Coronary artery (tissue), 2 donors: ENCODE data around the gene RHBDD3.

Experiments
- DNase-seq: peaks from one replicate; pipeline ENCODE4 v3.0.0-alpha.2; 2017; ENCODE audit warnings: low spot score
- H3K27ac ChIP-seq, 2 donors: fragments of 200-600 bp; sonication (generic); one replicate each; pipeline ENCODE4 v1.5.1; 2016 to 2019
- H3K4me3 ChIP-seq: fragments of 200-600 bp; sonication (generic); 2 replicates; pipeline ENCODE4 v1.5.1; 2016; ENCODE audit warnings: mild to moderate bottlenecking, moderate library complexity
- TF ChIP-seq, protein P1 (sequence below): fragments of 200-600 bp; sonication (generic); IDR thresholded peaks from one replicate; pipeline ENCODE4 v1.5.1; 2019; ENCODE audit warnings: antibody characterized with exemption

RHBDD3 gene

DNA sequence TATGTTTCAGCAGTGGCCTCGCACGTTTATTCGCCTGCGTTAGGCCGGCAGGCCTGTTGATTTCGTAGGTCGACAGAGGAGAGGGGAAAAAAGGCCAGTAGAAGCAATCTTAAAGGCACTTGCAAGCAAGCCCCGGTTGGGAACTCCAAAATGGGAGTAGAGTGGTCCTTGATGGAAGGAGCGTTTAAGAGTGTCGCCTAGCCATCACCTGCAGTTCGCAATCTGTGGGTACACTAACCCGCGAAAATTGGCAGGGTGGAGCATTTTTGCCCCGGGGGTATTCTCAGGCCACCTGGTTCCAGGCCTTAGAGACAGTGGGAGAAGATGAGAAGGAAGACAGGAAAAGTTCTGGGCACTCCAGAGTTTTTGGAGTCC lies 1.4 kb upstream of the RHBDD3 start:
- no peak for DNase-seq
- peak overlapping the region; percentile 97 to 98 for H3K27ac ChIP-seq
- TF ChIP-seq, protein P1, sequence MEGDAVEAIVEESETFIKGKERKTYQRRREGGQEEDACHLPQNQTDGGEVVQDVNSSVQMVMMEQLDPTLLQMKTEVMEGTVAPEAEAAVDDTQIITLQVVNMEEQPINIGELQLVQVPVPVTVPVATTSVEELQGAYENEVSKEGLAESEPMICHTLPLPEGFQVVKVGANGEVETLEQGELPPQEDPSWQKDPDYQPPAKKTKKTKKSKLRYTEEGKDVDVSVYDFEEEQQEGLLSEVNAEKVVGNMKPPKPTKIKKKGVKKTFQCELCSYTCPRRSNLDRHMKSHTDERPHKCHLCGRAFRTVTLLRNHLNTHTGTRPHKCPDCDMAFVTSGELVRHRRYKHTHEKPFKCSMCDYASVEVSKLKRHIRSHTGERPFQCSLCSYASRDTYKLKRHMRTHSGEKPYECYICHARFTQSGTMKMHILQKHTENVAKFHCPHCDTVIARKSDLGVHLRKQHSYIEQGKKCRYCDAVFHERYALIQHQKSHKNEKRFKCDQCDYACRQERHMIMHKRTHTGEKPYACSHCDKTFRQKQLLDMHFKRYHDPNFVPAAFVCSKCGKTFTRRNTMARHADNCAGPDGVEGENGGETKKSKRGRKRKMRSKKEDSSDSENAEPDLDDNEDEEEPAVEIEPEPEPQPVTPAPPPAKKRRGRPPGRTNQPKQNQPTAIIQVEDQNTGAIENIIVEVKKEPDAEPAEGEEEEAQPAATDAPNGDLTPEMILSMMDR, result no peak
- peak overlapping the region; percentile 84 for H3K4me3 ChIP-seq

- no peak for DNase-seq
- Histone ChIP-seq H3K27ac (peak overlapping the region; percentile 97 to 98), H3K4me3 (peak overlapping the region; percentile 84)
- TF ChIP-seq, protein P1, result no peak
These were observed 889 bp upstream of the RHBDD3 start for GRCh38 chr22:29268511-29269229.

GRCh38 chr22:29267462-29267857 lies 321 bp downstream of the RHBDD3 start:
- H3K27ac ChIP-seq, result peak overlapping the region; percentile 97 to 98
- peak overlapping the region; percentile 84 for H3K4me3 ChIP-seq
- DNase-seq, result no peak
- TF ChIP-seq, protein P1, result no peak

DNA sequence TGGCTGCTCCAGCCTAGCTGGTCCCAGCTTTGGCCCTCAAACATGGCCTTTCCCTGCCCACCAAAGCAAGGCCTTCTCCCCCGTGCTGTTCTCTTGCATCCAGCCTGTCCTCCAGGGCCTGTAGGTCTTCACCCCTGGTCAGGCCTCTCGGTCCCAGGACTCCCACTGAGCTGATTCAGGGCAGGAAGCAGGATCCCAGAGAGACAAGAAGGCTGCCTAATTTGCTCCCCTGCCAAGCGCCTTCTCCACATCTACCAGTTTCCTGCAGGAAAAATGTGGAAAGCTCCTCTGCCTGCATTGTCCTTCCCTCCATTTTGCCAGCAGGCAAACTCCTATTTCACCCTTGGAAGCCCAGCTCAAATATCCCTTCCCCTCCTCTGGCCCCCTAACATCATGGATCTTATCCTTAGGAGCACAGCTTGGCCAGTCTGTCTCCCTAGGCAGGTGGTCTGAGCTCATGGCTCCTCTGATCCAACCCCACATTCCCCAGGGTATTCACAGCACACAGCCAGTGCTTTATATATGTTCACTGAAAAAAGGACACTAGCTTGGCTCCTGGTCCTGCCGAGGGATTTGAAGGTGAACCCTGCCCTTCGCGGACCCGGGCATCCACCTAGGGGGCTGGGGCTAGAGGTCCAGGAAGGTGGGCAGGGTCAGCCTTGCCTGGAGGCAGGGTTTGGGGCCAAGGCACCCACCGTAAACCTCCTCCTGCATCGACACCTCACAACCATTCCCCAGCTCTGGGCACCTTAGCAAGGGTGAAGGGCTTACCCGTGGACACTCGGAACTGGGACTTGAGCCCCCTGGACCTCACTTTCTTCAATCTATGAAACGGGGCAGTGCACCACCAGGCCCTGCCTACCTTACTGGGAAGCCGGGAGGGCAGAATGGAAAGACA lies 968 bp downstream of the RHBDD3 start:
- Histone ChIP-seq H3K4me3 (peak overlapping the region; percentile 84), H3K27ac (peak overlapping the region; percentile 97 to 98)
- TF ChIP-seq, protein P1, result no peak
- DNase-seq, result no peak

DNA sequence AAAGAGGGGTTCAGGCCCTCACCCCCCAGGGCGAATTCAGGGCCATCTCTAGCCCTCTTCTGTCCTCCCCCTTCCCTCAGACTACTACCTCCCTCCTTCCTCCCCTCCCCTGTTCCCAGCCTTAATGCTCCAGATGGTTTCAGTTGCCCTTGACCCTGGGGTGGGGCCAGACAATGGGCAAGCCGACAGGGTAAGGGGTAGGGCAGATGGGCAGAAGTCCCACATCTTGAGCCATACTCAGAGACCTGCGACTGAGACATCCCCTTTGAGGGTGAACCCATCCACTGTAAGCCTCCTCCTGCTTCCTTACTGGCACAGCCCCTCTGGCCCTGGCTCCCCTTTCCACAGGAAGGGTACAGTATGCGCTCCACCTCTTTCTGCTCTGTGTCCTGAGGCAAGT lies 1.9 kb downstream of the RHBDD3 start:
- Histone ChIP-seq H3K4me3 (no peak overlapping the region), H3K27ac (no peak overlapping the region)
- TF ChIP-seq, protein P1, result no peak
- no peak for DNase-seq

- no peak overlapping the region for H3K4me3 ChIP-seq
- no peak for DNase-seq
- TF ChIP-seq, protein P1, result no peak
- H3K27ac ChIP-seq, result no peak overlapping the region
These were observed 2.5 kb downstream of the RHBDD3 start for GRCh38 chr22:29265305-29265704.
